B cell (primary cell): Measurements from ENCODE around the gene NAA10.
A peak's percentile ranks its signal among the peaks of the same experiment; 100 is the strongest.

Experiments used
- CTCF ChIP-seq: fragments of 200-600 bp; IDR thresholded peaks from one replicate; pipeline ENCODE4 v1.8.0; 2022; ENCODE audit warnings: antibody characterized with exemption, mild to moderate bottlenecking
- EZH2 ChIP-seq: IDR thresholded peaks from 2 replicates; pipeline ENCODE4 v1.6.1; 2012; ENCODE audit warnings: borderline replicate concordance, low read depth, mild to moderate bottlenecking, moderate library complexity, low read length; ENCODE audit not compliant: insufficient read depth, poor library complexity, severe bottlenecking

DNA sequence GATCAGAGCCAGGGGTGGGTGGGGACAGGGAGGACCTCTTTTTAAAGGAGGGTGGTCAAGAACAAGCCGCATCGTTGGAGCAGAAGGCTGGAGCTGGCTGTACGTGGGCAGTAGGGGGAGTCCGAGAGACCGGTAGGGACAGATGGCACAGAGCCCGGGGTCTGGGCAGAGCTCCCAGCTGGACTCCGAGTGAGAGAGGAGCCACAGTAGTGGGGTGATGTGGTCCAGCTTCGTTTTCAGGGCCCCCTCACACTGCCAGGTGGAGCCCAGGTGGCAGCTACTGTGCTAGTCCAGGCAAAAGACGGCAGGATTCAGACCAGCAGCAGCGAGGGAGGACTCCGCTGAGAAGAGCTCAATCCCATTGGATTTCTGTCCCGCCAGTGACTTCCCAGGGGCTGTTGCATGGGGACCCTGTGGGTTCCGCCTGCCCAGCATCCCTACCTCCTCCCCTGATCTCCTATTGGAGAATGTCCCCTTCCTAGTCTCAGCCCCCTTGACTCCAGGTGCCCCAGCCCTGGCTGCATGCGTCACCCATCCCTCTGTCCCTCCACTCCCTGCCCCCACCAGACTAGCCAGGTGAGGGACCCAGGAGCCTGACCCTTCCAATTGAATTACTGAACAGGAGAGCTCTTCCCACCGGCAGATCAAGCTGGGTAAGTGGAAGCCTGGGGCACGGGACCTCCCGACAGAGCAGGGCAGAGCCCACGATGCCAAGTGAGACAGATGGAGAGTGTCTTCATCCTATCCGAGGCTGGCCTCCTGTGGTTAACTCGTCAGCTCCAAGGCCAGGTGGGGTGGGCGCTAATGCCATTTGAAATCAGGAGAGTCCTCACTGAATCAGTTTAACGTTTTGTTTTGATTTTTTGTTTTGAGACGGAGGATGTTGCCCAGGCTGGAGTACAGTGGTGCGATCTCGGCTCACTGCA is 11.6 kb downstream of the NAA10 start:
- TF ChIP-seq EZH2: no peak
- TF ChIP-seq CTCF: peak; percentile 10
